Fibroblast of mammary gland (primary cell): Measurements from ENCODE around the gene KCNA2.

Experiments
- DNase-seq: peaks from one replicate; pipeline ENCODE4 v3.0.0-alpha.2; 2010; ENCODE audit warnings: low read depth
- H3K4me3 ChIP-seq: 2 replicates; pipeline ENCODE4 v1.5.1; 2011; ENCODE audit warnings: low read depth, mild to moderate bottlenecking, low read length, moderate library complexity; ENCODE audit not compliant: control insufficient read depth
- CTCF ChIP-seq: conservative IDR thresholded peaks from 2 replicates; pipeline ENCODE4 v1.5.1; 2011; ENCODE audit warnings: low read depth, low read length, inconsistent platforms; ENCODE audit not compliant: control insufficient read depth, insufficient read depth

The KCNA2 gene

GRCh38 chr1:110635434-110635833 is 29.3 kb upstream of the KCNA2 start:
- no peak for DNase-seq
- H3K4me3 ChIP-seq: no peak overlapping the region
- no peak for TF ChIP-seq CTCF

- no peak for TF ChIP-seq CTCF
- H3K4me3 ChIP-seq: no peak overlapping the region
- DNase-seq: peak; percentile 65
Measured at GRCh38 chr1:110634455-110635311, 28.5 kb upstream of the KCNA2 start.

- TF ChIP-seq CTCF: no peak
- DNase-seq: no peak
- H3K4me3 ChIP-seq: no peak overlapping the region
Measured at GRCh38 chr1:110634086-110634454, 27.9 kb upstream of the KCNA2 start.

- DNase-seq: no peak
- no peak overlapping the region for H3K4me3 ChIP-seq
- TF ChIP-seq CTCF: no peak
Measured at GRCh38 chr1:110633646-110634030, 27.5 kb upstream of the KCNA2 start.

GRCh38 chr1:110631836-110632620 is 25.9 kb upstream of the KCNA2 start:
- H3K4me3 ChIP-seq: no peak overlapping the region
- no peak for TF ChIP-seq CTCF
- DNase-seq: no peak

- H3K4me3 ChIP-seq: no peak overlapping the region
- TF ChIP-seq CTCF: peak; percentile 85
- DNase-seq: peak; percentile 56
Measured at GRCh38 chr1:110630839-110631663, 24.9 kb upstream of the KCNA2 start.
